ENCODE measurements around the gene SLC35D1.

SLC35D1 gene

GRCh38 chr1:66996018-66996682, 57.8 kb downstream of the SLC35D1 start:
- no peaks in the 10 kb centered on the region for H3K27me3 ChIP-seq (ENCODE audit: low read depth, low read length)
- peaks cover 5% of the 10 kb centered on the region for H3K4me1 ChIP-seq (ENCODE audit: low read length)
- H3K4me3 ChIP-seq (ENCODE audit: low read length) = peak overlapping the region; percentile 47
- no peak overlapping the region for H3K27ac ChIP-seq (ENCODE audit: low read length)
- H3K79me2 ChIP-seq (ENCODE audit: low read length) = no peaks in the 10 kb centered on the region
- peak overlapping the region; percentile 78 for H3K4me2 ChIP-seq (ENCODE audit: low read length)
- no peaks in the 10 kb centered on the region for H3K36me3 ChIP-seq (replicated peaks; ENCODE audit: low read depth, low read length)
- H3K9me3 ChIP-seq (ENCODE audit: insufficient read depth, low read length) = no peaks in the 10 kb centered on the region
- peak overlapping the region; percentile 22; the same call in 1 of the 2 replicates for H3K9ac ChIP-seq (ENCODE audit: low read length)
- peak overlapping the region; percentile 70; the same call in 1 of the 2 replicates for H2AFZ ChIP-seq (ENCODE audit: low read depth, low read length)
- H4K20me1 ChIP-seq (ENCODE audit: insufficient read depth, low read length) = no peaks in the 10 kb centered on the region
- no peak for TF ChIP-seq EZH2phosphoT487 (IDR thresholded peaks at IDR 0.05; ENCODE audit: low read depth)
- TF ChIP-seq, protein P1, sequence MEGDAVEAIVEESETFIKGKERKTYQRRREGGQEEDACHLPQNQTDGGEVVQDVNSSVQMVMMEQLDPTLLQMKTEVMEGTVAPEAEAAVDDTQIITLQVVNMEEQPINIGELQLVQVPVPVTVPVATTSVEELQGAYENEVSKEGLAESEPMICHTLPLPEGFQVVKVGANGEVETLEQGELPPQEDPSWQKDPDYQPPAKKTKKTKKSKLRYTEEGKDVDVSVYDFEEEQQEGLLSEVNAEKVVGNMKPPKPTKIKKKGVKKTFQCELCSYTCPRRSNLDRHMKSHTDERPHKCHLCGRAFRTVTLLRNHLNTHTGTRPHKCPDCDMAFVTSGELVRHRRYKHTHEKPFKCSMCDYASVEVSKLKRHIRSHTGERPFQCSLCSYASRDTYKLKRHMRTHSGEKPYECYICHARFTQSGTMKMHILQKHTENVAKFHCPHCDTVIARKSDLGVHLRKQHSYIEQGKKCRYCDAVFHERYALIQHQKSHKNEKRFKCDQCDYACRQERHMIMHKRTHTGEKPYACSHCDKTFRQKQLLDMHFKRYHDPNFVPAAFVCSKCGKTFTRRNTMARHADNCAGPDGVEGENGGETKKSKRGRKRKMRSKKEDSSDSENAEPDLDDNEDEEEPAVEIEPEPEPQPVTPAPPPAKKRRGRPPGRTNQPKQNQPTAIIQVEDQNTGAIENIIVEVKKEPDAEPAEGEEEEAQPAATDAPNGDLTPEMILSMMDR (IDR thresholded peaks at IDR 0.05; ENCODE audit: low read depth, low read length) = peak; percentile 79

- Histone ChIP-seq H4K20me1 (ENCODE audit: insufficient read depth, low read length) (no peaks in the 10 kb centered on the region), H3K4me3 (ENCODE audit: low read length) (no peak overlapping the region), H3K79me2 (ENCODE audit: low read length) (no peaks in the 10 kb centered on the region), H3K4me1 (ENCODE audit: low read length) (peaks cover 5% of the 10 kb centered on the region), H2AFZ (ENCODE audit: low read depth, low read length) (no peak overlapping the region), H3K4me2 (ENCODE audit: low read length) (no peak overlapping the region), H3K27me3 (ENCODE audit: low read depth, low read length) (no peaks in the 10 kb centered on the region), H3K9ac (ENCODE audit: low read length) (no peak overlapping the region), H3K27ac (ENCODE audit: low read length) (no peak overlapping the region), H3K36me3 (replicated peaks; ENCODE audit: low read depth, low read length) (peaks cover 10% of the 10 kb centered on the region), H3K9me3 (ENCODE audit: insufficient read depth, low read length) (no peaks in the 10 kb centered on the region)
- TF ChIP-seq EZH2phosphoT487 (IDR thresholded peaks at IDR 0.05; ENCODE audit: low read depth) = no peak
- TF ChIP-seq, protein P1 (IDR thresholded peaks at IDR 0.05; ENCODE audit: low read depth, low read length) = no peak
Observed at GRCh38 chr1:66993076-66993475, 60.9 kb downstream of the SLC35D1 start.

DNA sequence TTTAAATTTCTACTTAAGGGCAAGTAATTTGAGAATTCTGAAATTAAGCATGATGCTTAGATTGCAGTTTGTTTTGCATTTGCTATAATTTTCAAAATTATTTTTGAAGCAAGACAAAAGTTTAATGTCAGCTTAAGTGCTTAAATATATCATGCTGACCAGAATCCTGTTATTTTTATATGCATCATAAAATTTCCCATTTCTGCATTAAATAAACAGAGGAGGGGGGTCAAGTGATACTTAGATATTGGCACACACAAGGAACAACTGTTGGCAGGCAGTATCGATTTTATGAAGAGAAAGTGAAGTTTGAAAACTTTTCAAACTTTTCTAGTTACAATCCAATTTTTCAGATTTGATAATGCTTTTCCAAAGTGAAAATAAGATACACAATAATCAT, 68.1 kb downstream of the SLC35D1 start:
- Histone ChIP-seq H3K9ac (ENCODE audit: low read length) (no peak overlapping the region), H3K9me3 (ENCODE audit: insufficient read depth, low read length) (no peaks in the 10 kb centered on the region), H3K36me3 (replicated peaks; ENCODE audit: low read depth, low read length) (peaks cover 44% of the 10 kb centered on the region), H3K4me2 (ENCODE audit: low read length) (no peak overlapping the region), H4K20me1 (ENCODE audit: insufficient read depth, low read length) (peaks cover 22% of the 10 kb centered on the region; the same call in 1 of the 2 replicates), H3K4me3 (ENCODE audit: low read length) (no peak overlapping the region), H2AFZ (ENCODE audit: low read depth, low read length) (no peak overlapping the region), H3K79me2 (ENCODE audit: low read length) (no peaks in the 10 kb centered on the region), H3K4me1 (ENCODE audit: low read length) (peaks cover 48% of the 10 kb centered on the region), H3K27me3 (ENCODE audit: low read depth, low read length) (no peaks in the 10 kb centered on the region), H3K27ac (ENCODE audit: low read length) (no peak overlapping the region)
- TF ChIP-seq, protein P1 (IDR thresholded peaks at IDR 0.05; ENCODE audit: low read depth, low read length) = no peak
- no peak for TF ChIP-seq EZH2phosphoT487 (IDR thresholded peaks at IDR 0.05; ENCODE audit: low read depth)

GRCh38 chr1:66984491-66984890, 69.5 kb downstream of the SLC35D1 start:
- no peaks in the 10 kb centered on the region for H3K9me3 ChIP-seq (ENCODE audit: insufficient read depth, low read length)
- no peak overlapping the region for H3K9ac ChIP-seq (ENCODE audit: low read length)
- TF ChIP-seq, protein P1 (IDR thresholded peaks at IDR 0.05; ENCODE audit: low read depth, low read length) = no peak
- TF ChIP-seq EZH2phosphoT487 (IDR thresholded peaks at IDR 0.05; ENCODE audit: low read depth) = peak; percentile 48; the same call in 1 of the 2 replicates
- H3K79me2 ChIP-seq (ENCODE audit: low read length) = no peaks in the 10 kb centered on the region
- H3K27me3 ChIP-seq (ENCODE audit: low read depth, low read length) = no peaks in the 10 kb centered on the region
- H3K4me3 ChIP-seq (ENCODE audit: low read length) = peak overlapping the region; percentile 36
- peaks cover 48% of the 10 kb centered on the region for H3K4me1 ChIP-seq (ENCODE audit: low read length)
- no peak overlapping the region for H2AFZ ChIP-seq (ENCODE audit: low read depth, low read length)
- H3K36me3 ChIP-seq (replicated peaks; ENCODE audit: low read depth, low read length) = peaks cover 44% of the 10 kb centered on the region
- peak overlapping the region; percentile 62 for H3K27ac ChIP-seq (ENCODE audit: low read length)
- peak overlapping the region; percentile 66 for H3K4me2 ChIP-seq (ENCODE audit: low read length)
- peaks cover 22% of the 10 kb centered on the region; the same call in 1 of the 2 replicates for H4K20me1 ChIP-seq (ENCODE audit: insufficient read depth, low read length)

Data from OCI-LY3 (cell line).